Fibroblast of gingiva (primary cell): ENCODE data around the gene CDC42EP2.

Experiments used
- DNase-seq: peaks from one replicate; pipeline ENCODE4 v3.0.0-alpha.2; 2011; ENCODE audit warnings: low read depth

CDC42EP2 gene

GRCh38 chr11:65298131-65298535, 16.5 kb upstream of the CDC42EP2 start:
- peak; percentile 79 for DNase-seq

DNA sequence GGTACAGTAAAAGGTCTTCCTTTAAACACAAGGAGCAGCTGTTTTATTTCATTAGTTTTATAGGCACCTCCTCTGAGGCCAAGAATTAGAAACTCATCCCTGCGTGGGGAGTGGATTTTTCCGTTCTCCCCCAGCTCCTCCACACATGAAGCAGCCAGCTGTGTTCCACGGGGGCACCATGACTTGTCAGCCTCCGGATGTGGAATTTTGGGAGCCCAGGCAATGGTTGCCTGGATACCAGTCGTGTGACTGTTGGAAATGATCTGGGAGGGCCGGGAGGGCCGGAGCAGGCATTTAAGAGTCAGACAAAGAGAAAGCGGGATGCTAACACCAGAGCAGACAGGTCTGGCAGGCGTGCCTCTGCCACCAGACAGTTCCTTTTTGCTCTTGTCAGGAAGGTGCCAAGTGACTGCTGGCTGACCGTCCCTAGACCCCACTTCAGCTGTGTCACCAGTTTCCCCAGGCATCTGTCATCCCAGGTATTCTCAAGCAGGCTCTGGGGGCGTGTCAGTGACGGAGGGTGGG, 15.9 kb upstream of the CDC42EP2 start:
- DNase-seq: peak; percentile 64

DNA sequence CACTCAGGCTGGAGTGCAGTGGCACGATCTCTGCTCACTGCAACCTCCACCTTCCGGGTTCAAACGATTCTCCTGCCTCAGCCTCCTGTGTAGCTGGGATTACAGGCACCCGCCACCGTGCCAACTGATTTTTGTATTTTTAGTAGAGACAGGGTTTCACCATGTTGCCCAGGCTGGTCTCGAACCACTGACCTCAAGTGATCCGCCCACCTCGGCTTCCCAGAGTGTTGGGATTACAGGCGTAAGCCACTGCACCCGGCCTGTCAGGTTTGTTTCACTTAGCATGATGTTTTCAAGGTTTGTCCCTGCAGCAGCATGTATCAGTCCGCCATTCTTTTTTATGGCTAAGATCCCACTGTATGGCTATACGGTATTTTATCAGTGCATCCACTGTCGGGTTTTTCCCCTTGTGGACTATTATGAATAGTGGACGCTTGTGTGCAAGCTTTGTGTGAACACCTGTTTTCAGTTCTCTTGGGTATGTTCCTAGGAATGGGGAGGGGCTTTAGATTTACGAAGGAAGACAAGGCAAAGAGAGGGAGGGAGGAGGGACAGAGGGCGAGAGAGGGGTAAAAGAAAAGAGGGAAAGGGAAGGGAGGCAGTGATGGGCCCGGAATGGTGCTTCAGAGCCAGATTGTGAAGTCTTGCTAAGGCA, 13.9 kb upstream of the CDC42EP2 start:
- no peak for DNase-seq

DNA sequence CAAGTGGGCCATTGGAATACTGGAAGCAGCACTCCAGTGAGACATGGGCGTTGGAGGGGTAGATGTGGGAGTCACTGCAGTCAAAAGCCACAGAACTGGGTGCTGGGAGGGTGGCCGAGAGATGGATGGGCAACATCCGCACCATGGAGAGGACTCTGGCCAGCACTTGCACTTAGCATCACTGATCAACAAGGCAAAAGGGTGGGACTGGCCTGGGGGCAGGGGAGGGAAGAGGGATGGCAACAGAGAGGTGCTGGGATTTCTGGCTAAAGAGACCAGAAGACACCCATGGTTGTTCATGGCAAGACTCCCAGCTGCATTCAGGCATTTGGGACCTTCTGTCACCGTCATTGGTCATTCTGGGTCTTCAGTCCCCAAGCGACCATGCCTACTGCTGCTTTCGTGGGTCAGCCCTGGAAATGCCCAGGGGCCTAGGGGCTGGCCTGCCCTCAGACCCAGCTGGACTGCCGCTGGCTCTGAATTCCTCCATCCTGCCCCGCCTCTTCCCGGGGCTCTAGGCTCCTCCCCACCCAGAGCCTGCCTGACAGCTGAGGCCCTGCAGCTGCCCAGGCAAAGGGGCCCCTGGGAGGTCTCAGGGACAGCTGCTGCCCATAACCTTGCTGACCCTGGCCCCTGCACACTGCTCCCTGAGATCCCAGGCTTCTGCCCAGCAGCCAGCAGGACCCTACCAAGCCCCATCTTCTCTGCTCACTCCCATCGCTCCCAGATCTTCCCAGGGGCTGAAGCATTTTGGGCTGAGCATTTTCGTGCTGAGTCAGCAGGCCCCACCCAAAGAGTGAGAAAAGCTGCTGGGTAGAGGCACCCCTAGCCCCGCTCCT, 13.0 kb upstream of the CDC42EP2 start:
- no peak for DNase-seq

- no peak for DNase-seq
These were observed 11.1 kb upstream of the CDC42EP2 start for GRCh38 chr11:65303555-65303954.

DNA sequence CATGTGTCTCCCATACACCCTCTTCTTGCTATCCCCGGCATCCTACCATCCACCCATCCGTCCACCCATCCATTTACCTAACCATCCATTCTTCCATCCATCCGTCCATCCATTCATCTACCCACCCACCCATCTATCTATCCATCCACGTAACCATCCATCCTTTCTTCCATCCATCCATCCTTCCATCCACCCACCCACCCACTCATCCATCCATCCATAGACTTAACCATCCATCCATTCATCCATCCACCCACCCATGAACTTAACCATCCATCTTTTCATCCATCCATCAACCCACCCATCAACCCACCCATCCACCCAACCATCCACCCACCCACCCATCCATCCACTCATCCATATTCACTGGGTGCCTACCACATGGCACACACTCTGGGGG, 10.6 kb upstream of the CDC42EP2 start:
- DNase-seq: no peak

GRCh38 chr11:65304613-65305012, 10.1 kb upstream of the CDC42EP2 start:
- no peak for DNase-seq

GRCh38 chr11:65305501-65306268, 9.0 kb upstream of the CDC42EP2 start:
- DNase-seq: no peak

GRCh38 chr11:65307298-65308229, 7.1 kb upstream of the CDC42EP2 start:
- DNase-seq: no peak

GRCh38 chr11:65308281-65308891, 6.3 kb upstream of the CDC42EP2 start:
- DNase-seq: no peak

DNA sequence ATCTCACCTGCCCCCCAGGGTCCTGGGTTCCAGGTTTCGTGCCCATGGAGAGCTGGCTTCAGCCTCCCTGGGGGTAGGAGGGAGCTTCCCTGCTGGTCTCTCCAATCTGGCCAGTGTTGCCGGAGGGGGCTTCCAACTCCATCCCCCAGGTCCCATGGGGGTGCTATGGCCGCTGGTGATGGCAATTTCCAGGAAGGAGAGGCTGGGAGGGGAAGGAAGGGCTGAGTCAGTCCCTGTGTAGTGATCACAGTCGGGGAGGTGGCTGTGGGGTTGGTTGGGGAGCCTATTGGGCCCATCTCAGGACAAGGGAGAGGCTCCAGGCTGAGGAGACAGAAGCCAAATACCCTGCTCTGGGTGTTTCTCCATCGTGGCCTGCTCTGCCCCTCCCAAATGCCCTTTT, 5.7 kb upstream of the CDC42EP2 start:
- no peak for DNase-seq

- DNase-seq: no peak
These were observed 4.5 kb upstream of the CDC42EP2 start for GRCh38 chr11:65310215-65310614.

DNA sequence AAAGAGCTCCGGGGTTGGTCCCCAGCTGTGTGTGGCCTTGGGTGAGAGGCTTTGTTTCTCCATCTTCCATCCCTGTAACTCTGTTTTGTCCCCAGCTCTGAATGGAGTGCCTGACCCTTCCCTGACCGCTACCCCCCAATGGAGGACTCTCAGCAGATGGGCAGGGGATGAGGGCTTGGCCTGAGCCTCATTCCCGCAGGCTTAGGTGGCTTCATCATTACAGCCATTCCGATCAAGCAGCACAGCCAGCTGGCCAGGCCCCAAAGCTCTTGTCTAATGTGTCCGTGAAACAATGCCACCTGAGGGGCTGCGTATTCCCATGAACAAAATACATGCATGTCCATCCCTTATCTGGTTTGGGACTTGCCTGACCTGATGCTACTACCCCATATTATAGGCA, 3.9 kb upstream of the CDC42EP2 start:
- peak; percentile 59 for DNase-seq

- DNase-seq: peak; percentile 94
These were observed 3.4 kb upstream of the CDC42EP2 start for GRCh38 chr11:65311170-65311678.

DNA sequence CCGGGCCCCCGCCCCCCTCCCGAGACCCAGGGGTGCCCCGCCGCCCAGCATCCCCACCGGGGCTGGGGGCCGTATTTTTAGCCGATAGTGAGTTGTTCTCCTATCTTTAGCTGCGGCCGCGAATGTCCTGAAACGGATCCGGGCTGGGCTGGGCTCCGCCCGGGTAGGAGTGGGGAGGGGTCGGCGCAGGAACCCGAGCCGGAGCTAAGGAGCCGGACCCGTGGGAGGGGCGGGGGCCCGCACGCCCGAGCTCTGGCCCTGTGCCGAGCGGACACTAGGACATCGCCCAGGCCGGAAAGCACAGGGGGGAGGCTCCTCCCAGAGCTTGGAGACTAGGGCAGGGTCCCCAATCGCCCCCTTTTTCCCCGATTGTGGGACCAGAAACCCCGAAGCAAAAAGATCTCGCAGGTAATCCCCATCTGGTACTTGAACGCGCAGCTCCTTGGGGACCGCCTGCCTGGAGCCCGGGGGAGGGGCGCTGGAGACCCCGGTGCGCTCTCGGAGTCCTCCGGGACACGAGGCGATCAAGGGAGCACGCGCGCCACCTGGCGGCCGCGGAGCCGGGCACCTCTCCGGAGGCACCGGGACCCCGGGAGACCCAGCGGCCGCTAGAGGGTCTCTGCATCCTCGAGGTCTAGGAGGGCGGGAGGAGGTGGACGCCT, 669 bp downstream of the CDC42EP2 start:
- DNase-seq: peak; percentile 59

- no peak for DNase-seq
These were observed 1.2 kb downstream of the CDC42EP2 start for GRCh38 chr11:65315866-65316226.

GRCh38 chr11:65316227-65317024, 1.8 kb downstream of the CDC42EP2 start:
- DNase-seq: peak; percentile 98

DNA sequence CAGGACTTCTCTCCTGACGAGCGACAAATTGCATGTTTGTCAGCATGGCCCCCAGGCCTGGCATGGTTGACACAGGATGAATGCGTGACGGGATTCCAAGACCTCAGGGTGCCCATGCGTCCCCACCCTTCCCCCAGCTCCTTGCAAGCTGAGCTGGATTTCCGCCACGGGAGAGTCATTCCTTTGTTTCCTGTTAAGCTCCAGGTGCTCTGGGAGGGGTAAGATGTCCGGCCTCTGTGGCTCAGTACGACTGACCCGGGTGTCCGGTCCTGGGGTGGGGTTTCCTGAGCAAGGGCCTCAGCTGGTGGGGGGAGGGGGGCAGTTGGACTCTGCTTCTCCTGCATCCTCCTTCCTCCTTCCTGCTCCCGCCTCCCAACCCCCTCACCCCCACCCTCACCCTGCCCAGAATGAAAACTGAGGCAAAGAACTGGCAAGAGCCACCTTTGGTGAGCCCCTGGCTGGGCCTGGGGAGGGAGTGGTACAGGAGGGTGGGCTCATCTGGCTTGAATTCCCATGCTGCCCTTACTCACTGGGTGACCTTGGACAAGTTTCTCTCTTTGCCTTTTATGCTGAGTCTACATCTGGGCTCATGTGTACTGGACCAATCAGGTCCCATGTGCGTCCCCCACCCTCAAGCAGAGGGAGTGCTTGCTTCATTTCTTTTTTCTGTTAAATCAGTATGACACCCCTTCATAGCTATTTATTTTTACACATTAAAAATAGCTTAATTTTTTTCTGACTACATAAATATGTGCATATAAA, 2.5 kb downstream of the CDC42EP2 start:
- DNase-seq: peak; percentile 67
